CD1c-positive myeloid dendritic cell (primary cell): ENCODE measurements around the gene MPP4.

Experiments used
- DNase-seq: peaks from one replicate; pipeline ENCODE4 v3.0.0-alpha.2; 2016; ENCODE audit errors: extremely low spot score

Gene MPP4

DNA sequence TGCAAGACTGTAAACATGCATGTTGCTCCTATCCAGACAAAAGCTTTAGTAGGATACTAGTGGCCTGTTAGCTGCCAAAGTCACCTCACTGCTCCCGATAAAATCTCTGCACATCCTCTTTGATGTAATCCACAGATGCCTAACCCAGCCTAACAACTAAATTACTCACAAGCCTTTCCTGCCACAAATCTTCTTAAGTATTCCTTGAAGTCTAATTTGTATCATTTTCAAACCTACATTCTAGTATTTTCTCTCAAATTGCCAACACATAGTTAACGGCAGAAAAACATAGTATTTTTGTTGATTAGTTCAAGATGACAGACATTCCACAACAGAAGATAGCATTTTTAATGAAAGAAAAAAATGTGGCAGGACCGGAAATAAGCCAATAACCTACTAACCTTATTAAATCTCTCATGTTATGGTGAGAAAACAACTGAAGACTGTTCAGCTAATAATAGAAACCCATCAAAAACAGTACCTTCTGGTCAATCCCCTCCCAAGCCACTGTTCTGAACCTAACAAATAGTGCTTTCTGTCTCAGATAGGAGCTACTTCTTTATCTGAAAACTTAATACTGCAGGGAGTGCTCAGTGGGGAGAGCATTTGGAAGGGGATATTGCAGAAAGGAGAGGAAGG lies at the start of gene MPP4:
TSS of gene MPP4 (minus strand) at position 57 of the 639 bp plus-strand sequence. CDS start 4,690 bp downstream, outside the sequence.
- DNase-seq: no peak

- no peak for DNase-seq
Observed at GRCh38 chr2:201746551-201746950, 48.1 kb upstream of the MPP4 start.

GRCh38 chr2:201735486-201735885 lies 37.0 kb upstream of the MPP4 start:
- DNase-seq: no peak

DNA sequence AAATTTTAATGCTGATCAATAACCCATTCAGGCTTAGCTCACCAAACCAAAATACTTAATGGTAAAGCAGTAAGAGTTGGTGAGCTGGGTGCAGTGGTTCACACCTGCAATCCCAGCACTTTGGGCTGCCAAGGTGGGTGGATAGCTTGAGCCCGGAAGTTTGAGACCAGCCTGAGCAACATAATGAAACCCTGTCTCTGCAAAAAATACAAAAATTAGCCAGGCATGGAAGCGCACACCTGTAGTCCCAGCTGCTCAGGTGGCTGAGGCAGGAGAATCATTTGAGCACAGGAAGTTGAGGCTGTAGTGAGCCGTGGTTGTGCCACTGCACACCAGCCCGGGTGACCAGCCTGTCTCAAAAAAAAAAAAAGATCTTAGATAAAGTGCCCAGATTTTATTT lies 35.7 kb upstream of the MPP4 start:
- no peak for DNase-seq

GRCh38 chr2:201733544-201733943 lies 35.1 kb upstream of the MPP4 start:
- DNase-seq: no peak

DNA sequence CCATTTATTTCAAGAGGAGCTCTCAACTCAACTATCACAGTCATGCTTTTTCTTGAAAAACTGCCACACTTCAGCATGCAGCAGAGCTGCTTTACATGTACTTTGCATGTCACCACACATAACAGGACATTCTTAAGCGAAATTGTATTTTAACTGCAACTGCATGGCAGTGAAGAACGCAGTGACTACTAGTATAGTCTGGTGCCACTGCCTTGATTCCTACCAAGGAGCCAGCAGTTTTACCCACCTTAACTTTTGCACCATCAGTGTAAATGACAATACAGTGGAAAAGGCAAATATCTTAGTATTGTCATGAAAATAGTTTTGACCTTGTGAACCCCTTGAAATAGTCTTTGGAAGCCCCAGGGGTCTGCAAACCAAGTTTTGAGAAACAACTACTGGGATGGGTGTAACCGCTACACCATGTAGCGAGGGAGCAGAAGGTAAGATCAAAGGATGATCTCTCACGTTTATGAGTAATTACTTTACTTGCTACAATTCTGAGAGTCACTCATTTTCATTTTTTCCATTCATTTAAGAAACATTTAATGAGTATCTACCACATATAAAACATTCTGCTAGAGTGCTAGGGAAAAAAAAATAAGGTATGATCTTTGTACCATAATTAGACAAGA lies 32.3 kb upstream of the MPP4 start:
- no peak for DNase-seq

DNA sequence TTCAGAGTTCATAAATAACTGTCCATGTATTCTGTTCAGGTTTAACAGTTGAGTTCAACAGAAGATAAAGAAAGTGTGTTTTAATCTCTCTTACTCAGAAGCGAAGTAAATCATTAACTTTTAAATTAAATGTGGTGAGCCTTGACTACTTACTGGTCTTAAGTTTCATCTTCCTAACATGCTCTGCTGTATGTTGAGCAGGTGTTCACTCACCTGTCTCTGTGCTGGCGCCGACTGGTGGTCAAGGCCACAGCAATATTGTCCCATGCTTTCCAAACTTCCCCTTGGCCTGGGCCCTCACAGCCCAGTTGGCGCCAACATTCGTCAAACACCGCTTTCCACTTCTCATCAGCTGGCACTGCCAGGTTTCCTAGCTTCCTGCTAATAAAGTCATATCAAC lies 17.0 kb upstream of the MPP4 start:
- no peak for DNase-seq

GRCh38 chr2:201712726-201713125 lies 14.3 kb upstream of the MPP4 start:
- no peak for DNase-seq

GRCh38 chr2:201709747-201710146 lies 11.3 kb upstream of the MPP4 start:
- no peak for DNase-seq

GRCh38 chr2:201709049-201709448 lies 10.6 kb upstream of the MPP4 start:
- DNase-seq: no peak

DNA sequence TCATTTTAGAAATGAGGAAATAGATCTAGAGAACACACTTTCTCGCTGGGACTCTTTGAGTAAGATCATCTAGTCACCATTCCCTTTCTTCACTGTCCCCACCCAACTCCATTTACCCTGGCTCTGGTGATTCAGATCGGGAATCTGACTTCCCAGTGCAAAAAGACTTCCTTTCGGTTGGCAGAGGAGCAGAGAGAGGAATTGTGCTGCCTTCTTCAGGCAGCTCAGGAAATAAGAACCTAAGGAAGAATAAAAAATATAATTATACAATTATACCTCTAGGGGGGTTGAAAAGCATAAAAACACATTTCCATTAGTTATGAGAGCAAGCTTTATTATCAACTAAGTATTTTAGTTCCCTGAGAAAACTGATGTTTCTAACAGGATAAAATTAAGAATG lies 9.3 kb upstream of the MPP4 start:
- no peak for DNase-seq

DNA sequence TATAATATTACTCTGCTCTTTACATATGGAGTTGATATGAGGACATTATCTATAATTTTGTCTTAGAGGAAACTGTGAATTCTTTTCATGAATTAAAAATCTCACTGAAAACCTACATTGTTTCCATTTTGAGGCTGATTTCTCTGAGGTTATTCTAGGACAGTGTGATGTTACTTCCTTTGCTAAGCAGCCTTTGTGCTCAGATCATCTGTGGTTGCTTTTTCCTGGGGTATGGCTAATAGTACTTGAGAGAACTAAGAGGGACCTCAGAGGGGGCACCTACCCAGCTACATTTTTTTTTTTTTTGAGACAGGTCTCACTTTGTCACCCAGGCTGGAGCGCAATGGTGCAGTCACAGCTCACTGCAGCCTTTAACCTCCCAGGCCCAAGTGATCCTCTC lies 8.7 kb upstream of the MPP4 start:
- DNase-seq: no peak

GRCh38 chr2:201704536-201704935 lies 6.1 kb upstream of the MPP4 start:
- DNase-seq: no peak

DNA sequence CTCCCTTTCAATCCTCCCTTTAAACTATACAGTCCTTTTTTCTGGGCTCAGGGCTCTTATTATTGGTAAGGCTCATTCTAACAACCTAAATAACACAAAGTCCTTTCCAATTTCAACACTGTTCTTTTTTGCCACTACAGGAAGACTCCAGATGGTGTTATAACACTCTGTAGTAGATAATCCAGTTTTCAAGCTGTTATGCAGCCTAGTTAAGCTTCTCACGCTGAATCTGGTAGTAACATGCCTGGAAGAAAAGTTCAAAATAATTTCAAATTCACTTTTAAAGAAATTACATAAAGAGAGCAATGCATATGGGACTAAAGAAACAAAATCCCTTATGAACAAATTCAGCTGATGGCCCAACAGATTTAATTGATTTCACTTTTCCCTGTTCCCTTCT lies 3.2 kb upstream of the MPP4 start:
- DNase-seq: no peak

GRCh38 chr2:201699416-201699815 lies 972 bp upstream of the MPP4 start:
- no peak for DNase-seq

DNA sequence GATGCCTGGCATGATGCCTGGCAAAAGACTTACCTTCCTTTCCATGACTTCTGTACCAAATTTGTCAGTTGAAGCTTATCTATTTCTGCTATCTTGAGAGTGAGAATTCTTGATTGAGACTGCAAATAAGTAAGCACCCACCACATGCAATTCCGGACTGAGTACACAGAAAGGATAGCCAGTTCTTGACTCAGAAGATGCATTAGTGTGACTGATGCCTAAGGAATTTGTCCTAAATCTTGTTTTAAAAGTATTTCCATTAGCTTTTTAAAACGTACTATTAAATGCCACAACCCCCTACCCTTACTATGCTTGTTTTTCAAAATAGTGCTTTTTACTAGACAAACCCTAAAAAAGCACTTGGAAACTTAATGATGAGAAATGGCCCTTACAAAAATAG lies 545 bp downstream of the MPP4 start:
- no peak for DNase-seq

- no peak for DNase-seq
Observed at GRCh38 chr2:201696151-201696659, 2.2 kb downstream of the MPP4 start.

- no peak for DNase-seq
Observed at GRCh38 chr2:201685156-201685555, 13.3 kb downstream of the MPP4 start.

DNA sequence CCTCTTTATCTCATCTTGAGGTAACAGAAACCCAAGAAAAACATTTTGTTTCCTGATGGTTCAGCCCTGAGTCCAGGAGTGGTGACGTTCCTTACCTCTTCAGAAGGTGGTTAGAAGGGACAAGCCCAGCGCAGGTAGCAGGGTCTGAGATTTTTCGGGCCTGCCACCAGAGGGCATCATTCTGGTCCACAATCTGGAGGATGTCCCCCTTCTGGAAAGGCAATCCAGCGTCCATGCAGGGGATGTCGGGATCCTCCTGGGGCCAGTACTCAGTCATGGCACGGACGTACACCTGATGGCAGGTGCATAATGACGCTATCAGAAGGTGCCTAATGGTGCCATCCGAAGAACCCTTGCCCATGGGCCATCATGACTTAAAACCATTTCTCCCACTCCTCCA lies 17.7 kb downstream of the MPP4 start:
- DNase-seq: no peak

DNA sequence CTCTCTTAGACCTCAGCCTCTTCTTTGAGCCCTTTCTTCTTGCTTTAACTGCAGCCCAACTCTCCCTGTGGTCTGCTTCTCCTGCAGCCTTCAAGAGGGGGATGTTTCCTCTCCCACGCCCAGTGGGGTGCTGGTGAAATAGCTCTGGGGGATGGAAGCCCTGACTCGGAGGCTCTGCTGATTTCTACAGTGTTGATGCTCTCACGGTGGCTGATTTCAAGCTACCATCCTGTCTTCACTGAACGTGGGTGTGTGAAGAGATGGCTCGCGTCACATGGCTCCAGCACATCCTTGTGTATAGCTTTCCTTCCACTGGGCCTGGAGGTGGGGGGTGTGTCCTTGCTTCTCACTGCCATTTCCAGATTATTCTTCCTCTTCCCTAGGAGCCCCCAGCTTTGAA lies 20.0 kb downstream of the MPP4 start:
- no peak for DNase-seq

GRCh38 chr2:201675454-201675853 lies 23.0 kb downstream of the MPP4 start:
- no peak for DNase-seq

GRCh38 chr2:201674794-201675193 lies 23.6 kb downstream of the MPP4 start:
- no peak for DNase-seq

DNA sequence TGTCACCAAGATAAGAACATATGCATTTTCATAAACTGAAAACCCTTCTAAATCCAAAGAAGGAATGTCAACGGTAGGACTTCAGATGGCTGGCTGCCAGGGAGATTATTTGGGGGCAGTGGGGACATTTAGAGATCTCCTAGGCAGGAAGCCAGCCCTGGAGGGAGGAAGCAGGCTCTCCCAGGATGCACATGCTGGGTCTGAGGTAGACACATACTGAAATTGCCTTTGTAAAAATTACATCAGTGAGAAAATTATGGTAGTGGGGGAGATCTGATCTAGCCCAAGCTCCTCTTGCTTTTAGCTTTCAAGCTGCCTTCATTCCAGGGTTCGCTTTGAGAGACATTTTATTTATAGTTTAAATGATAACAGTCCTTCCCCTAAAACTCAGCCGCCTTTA lies 24.1 kb downstream of the MPP4 start:
- no peak for DNase-seq

GRCh38 chr2:201673546-201673945 lies 24.9 kb downstream of the MPP4 start:
- DNase-seq: no peak
